GM19372 (cell line): ENCODE data around the gene RNF180.
"Not testable (repeated sequence)": the region's sequence is repeated elsewhere in the genome, so short reads cannot be mapped to it uniquely, and the experiment has no call there.

ENCODE experiments used
- ATAC-seq: cut with Tn5 transposase; IDR thresholded peaks from one replicate; pipeline ENCODE4 v1.9.1; 2021; ENCODE audit warnings: mild to moderate bottlenecking, low read depth, moderate library complexity; ENCODE audit not compliant: unreplicated experiment

The RNF180 gene

GRCh38 chr5:64260756-64261155, 95.1 kb downstream of the RNF180 start:
- no peak for ATAC-seq

- no peak for ATAC-seq
Observed at GRCh38 chr5:64269164-64269563, 103.5 kb downstream of the RNF180 start.

- ATAC-seq, result no peak
Observed at GRCh38 chr5:64273276-64273675, 107.6 kb downstream of the RNF180 start.

- no peak for ATAC-seq
Observed at GRCh38 chr5:64285188-64286130, 119.8 kb downstream of the RNF180 start.

- no peak for ATAC-seq
Observed at GRCh38 chr5:64286381-64286780, 120.7 kb downstream of the RNF180 start.

GRCh38 chr5:64288496-64288895, 122.9 kb downstream of the RNF180 start:
- ATAC-seq, result not testable (repeated sequence)

GRCh38 chr5:64292611-64293215, 127.1 kb downstream of the RNF180 start:
- no peak for ATAC-seq

GRCh38 chr5:64295101-64295500, 129.5 kb downstream of the RNF180 start:
- ATAC-seq, result no peak

- ATAC-seq, result no peak
Observed at GRCh38 chr5:64298586-64298985, 132.9 kb downstream of the RNF180 start.

- no peak for ATAC-seq
Observed at GRCh38 chr5:64299805-64300204, 134.2 kb downstream of the RNF180 start.

GRCh38 chr5:64301566-64301965, 135.9 kb downstream of the RNF180 start:
- no peak for ATAC-seq

- ATAC-seq, result no peak
Observed at GRCh38 chr5:64308135-64308534, 142.5 kb downstream of the RNF180 start.

GRCh38 chr5:64312491-64312890, 146.8 kb downstream of the RNF180 start:
- no peak for ATAC-seq

- no peak for ATAC-seq
Observed at GRCh38 chr5:64315778-64316177, 150.1 kb downstream of the RNF180 start.

GRCh38 chr5:64318175-64318574, 152.5 kb downstream of the RNF180 start:
- ATAC-seq, result no peak

GRCh38 chr5:64323591-64323990, 157.9 kb downstream of the RNF180 start:
- no peak for ATAC-seq

GRCh38 chr5:64330728-64331231, 165.1 kb downstream of the RNF180 start:
- ATAC-seq, result no peak

- no peak for ATAC-seq
Observed at GRCh38 chr5:64331597-64332277, 166.1 kb downstream of the RNF180 start.

- ATAC-seq, result no peak
Observed at GRCh38 chr5:64333886-64334285, 168.2 kb downstream of the RNF180 start.

- ATAC-seq, result no peak
Observed at GRCh38 chr5:64339769-64340168, 174.1 kb downstream of the RNF180 start.

- ATAC-seq, result no peak
Observed at GRCh38 chr5:64340293-64340692, 174.7 kb downstream of the RNF180 start.
